Measurements from ENCODE around the gene WDR91.

WDR91 gene

DNA sequence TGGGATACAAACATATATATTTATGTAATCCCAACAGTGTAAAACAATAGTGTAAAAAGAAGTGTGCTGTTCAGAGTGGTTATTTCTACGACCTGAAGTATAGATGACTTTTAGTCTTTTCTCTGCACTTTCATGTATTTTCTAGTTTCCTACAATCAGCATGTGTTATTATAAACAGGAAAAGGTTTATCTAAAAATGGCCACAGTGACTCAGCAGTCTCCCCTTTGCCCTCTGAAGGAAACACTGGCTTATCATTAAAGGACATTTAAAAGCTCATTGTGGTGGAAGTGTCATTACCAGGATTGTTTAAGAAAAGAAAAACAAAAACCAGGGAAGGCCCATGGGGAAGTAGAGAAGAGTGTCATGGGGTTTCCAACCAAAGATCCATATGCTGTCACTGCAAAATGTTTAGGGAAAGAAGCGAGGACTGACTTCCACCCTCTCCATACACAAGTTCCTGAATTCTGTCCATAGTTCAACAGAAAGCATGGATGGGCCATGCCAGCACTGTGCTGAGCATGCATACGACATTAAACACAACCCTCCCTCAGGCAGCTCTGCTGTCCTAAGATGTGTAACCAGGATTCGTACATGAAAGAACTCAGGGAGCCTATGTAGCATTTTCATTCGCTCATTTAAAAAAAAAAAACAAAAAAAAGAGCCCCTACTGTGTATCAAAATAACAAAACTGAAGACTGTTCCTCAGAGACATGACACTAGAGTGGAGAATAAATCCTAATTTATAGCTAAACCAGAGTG lies 51.0 kb downstream of the WDR91 start:
- TF ChIP-seq, protein P1, sequence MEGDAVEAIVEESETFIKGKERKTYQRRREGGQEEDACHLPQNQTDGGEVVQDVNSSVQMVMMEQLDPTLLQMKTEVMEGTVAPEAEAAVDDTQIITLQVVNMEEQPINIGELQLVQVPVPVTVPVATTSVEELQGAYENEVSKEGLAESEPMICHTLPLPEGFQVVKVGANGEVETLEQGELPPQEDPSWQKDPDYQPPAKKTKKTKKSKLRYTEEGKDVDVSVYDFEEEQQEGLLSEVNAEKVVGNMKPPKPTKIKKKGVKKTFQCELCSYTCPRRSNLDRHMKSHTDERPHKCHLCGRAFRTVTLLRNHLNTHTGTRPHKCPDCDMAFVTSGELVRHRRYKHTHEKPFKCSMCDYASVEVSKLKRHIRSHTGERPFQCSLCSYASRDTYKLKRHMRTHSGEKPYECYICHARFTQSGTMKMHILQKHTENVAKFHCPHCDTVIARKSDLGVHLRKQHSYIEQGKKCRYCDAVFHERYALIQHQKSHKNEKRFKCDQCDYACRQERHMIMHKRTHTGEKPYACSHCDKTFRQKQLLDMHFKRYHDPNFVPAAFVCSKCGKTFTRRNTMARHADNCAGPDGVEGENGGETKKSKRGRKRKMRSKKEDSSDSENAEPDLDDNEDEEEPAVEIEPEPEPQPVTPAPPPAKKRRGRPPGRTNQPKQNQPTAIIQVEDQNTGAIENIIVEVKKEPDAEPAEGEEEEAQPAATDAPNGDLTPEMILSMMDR (IDR thresholded peaks at IDR 0.05; ENCODE audit: borderline replicate concordance, insufficient read depth, low read depth, low read length), result no peak
- H3K4me3 ChIP-seq (ENCODE audit: low read depth, low read length), result no peak overlapping the region

DNA sequence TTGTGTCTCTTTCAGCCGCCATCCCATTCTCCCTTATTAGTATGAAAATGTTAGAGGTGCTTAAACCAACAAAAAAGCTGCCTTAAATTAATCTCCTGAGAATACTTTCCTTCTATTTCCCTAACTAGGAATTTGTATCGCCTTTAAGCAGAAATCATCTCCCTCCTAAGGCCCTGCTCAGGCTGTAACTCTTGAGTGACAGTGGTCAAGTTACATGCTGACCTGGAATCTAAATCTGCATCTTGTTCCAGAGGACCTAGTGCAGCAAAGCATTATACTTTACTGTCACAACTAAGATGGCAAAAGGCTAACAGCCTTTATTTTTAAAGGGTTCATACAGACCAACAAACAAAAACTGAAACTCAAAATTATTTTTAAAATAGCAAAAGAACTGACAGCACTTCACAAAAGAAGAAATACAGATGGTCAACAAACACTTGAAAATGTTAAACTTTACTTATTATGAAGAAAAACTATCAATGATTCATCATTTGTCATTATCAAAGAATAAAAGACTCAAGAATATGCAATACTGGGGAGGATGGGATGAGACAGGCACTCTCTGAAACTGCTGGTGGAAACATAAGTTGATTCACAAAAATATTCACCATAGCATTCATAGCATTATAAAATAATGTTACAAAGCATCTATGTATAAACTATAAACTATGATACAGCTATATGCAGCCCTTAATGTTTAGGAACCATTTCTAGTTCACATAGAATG lies 51.8 kb downstream of the WDR91 start:
- H3K4me3 ChIP-seq (ENCODE audit: low read depth, low read length), result no peak overlapping the region
- TF ChIP-seq, protein P1 (IDR thresholded peaks at IDR 0.05; ENCODE audit: borderline replicate concordance, insufficient read depth, low read depth, low read length), result no peak

DNA sequence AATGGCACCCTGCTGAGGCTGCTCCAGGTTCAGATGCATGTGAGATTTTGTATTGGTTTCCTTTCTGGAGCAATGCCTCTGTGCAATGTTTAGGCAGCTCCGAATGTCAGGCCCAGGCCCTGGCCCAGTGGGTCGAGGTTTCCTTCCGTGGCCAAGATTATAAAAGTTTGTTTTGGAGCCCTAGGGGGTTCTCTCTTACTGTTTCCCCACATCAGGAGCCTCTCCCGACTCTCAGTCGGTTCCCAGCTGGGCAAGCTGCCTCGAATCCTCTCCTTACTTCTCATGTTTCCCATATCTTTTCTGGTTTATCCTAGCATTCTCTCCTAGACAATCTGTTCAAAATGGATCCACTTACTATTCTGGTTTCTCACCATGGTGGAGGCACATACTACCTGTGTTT lies 52.5 kb downstream of the WDR91 start:
- H3K4me3 ChIP-seq (ENCODE audit: low read depth, low read length), result no peak overlapping the region
- TF ChIP-seq, protein P1 (IDR thresholded peaks at IDR 0.05; ENCODE audit: borderline replicate concordance, insufficient read depth, low read depth, low read length), result no peak

DNA sequence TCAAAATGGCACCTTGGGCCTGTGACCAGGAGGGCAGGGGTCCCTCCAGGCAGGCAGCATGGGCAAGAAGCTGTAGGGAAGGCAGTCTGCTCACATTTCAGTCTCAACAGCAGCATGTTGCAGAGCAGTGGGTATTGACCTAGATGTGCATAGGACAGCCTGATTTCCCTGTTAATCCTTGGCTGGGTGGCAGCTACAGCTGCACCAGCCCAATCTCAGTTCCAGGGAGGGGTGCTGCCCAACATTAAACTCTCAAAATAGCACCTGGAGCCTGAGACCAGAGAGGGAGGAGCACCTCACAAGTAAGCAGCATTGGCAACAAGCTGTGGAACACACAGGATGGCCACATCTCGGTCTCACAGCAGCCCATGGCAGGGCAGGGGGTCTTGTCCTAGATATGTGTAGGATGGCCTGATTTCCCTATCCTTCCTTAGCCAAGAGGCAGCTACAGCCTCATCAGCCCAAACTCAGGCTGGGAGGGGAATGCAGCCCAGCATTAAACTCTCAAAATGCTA lies 53.1 kb downstream of the WDR91 start:
- no peak overlapping the region for H3K4me3 ChIP-seq (ENCODE audit: low read depth, low read length)
- TF ChIP-seq, protein P1 (IDR thresholded peaks at IDR 0.05; ENCODE audit: borderline replicate concordance, insufficient read depth, low read depth, low read length), result no peak

DNA sequence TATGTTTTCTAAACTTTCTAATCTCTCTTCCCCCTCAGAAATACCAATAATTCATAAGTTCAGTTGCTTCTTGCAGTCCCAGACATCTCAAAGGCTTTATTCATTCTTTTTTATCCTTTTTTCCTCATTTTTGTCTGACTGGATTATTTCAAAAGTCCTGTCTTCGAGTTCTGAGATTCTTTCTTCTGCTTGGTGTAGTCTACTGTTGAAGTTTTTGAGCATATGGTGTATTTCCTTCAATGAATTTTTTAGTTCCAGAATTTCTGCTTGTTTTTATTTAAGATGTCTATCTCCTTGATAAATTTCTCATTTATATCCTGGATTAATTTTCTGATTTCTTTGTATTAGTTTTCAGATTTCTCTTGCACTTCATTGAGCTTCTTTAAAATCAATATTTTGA lies 55.0 kb downstream of the WDR91 start:
- TF ChIP-seq, protein P1 (IDR thresholded peaks at IDR 0.05; ENCODE audit: borderline replicate concordance, insufficient read depth, low read depth, low read length), result no peak

DNA sequence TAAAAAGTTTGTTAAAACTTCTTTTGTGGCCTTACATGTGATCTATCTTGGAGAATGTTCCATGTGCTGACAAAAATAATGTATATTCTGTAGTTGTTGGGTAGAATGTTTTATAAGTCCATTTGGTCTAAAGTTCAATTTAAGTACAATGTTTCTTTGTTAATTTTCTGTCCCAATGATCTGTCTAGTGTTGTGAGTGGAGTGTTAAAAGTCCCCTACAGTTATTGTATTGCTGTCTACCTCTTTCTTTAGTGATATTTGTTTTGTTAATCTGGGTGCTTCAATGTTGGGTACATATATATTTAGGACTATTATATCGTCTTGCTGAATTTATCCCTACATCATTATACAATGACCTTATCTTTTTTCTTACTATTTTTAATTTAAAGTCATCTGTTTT lies 56.6 kb downstream of the WDR91 start:
- TF ChIP-seq, protein P1 (IDR thresholded peaks at IDR 0.05; ENCODE audit: borderline replicate concordance, insufficient read depth, low read depth, low read length), result no peak
- H3K4me3 ChIP-seq (ENCODE audit: low read depth, low read length), result no peak overlapping the region

More for the DNA sequence above, 55.0 kb downstream of the WDR91 start:
- H3K4me3 ChIP-seq (ENCODE audit: low read depth, low read length), result no peak overlapping the region
